Lower lobe of right lung (tissue), 2 donors: Measurements from ENCODE around the gene STIMATE. TPM values are rescaled to one million over a fixed set of nuclear protein-coding genes. Genes with fewer than 3 reads are reported as not detected.

Source experiments
- ATAC-seq, 2 donors: fragments of 200-7000 bp; cut with Tn5 transposase; one replicate each; pipeline ENCODE4 v1.9.1; 2020 to 2022; ENCODE audit warnings: mild to moderate bottlenecking in 2 of 2, moderate library complexity in 2 of 2
- DNase-seq: peaks from one replicate; pipeline ENCODE4 v3.0.0-alpha.2; 2020
- H3K27ac ChIP-seq: fragments of 200-600 bp; one replicate; pipeline ENCODE4 v1.8.0; 2022
- H3K27me3 ChIP-seq: fragments of 200-600 bp; one replicate; pipeline ENCODE4 v1.8.0; 2022; ENCODE audit warnings: low read depth
- H3K36me3 ChIP-seq: fragments of 200-600 bp; one replicate; pipeline ENCODE4 v1.8.0; 2022; ENCODE audit warnings: mild to moderate bottlenecking
- H3K4me1 ChIP-seq: fragments of 200-600 bp; one replicate; pipeline ENCODE4 v1.8.0; 2022
- H3K4me3 ChIP-seq: fragments of 200-600 bp; one replicate; pipeline ENCODE4 v1.8.0; 2022; ENCODE audit warnings: mild to moderate bottlenecking
- H3K9me3 ChIP-seq: fragments of 200-600 bp; one replicate; pipeline ENCODE4 v1.8.0; 2022
- intact Hi-C: fragments of 100-400 bp; cut with DNase I; formaldehyde crosslinking; loops from one replicate; pipeline ENCODE4 v1.11.0; 2022
- total RNA-seq: library from RNA; stranded (reverse); fragmentation: NEBNext Ultra II Directional; extraction: Animal tissue kit (Norgen Biotek cat#: 25700); gene quantifications from one replicate; pipeline ENCODE4 v1.2.1, GENCODE V29; 2021
- TF ChIP-seq, protein P1 (sequence below): fragments of 200-600 bp; IDR thresholded peaks from one replicate; pipeline ENCODE4 v1.8.0; 2022; ENCODE audit warnings: antibody characterized with exemption, mild to moderate bottlenecking
- donor health status: DM: no; HTN: yes; CAD: no; lungs with severe emphysema.

The STIMATE gene
- total RNA-seq, 1 donor from 2014 or later, result 42.4 TPM

GRCh38 chr3:52891164-52891563 lies 6.2 kb downstream of the STIMATE start:
- peaks cover 74% of the 10 kb centered on the region for H3K4me1 ChIP-seq
- intact Hi-C loops, result no loop called here
- ATAC-seq, result peak; percentile 72 to 77

GRCh38 chr3:52890735-52891134 lies 6.6 kb downstream of the STIMATE start:
- no peaks in the 10 kb centered on the region for H3K27me3 ChIP-seq
- peak overlapping the region; percentile 31 for H3K27ac ChIP-seq
- no peak overlapping the region for H3K4me3 ChIP-seq
- intact Hi-C loops, result no loop called here
- H3K4me1 ChIP-seq, result peaks cover 73% of the 10 kb centered on the region
- TF ChIP-seq, protein P1, sequence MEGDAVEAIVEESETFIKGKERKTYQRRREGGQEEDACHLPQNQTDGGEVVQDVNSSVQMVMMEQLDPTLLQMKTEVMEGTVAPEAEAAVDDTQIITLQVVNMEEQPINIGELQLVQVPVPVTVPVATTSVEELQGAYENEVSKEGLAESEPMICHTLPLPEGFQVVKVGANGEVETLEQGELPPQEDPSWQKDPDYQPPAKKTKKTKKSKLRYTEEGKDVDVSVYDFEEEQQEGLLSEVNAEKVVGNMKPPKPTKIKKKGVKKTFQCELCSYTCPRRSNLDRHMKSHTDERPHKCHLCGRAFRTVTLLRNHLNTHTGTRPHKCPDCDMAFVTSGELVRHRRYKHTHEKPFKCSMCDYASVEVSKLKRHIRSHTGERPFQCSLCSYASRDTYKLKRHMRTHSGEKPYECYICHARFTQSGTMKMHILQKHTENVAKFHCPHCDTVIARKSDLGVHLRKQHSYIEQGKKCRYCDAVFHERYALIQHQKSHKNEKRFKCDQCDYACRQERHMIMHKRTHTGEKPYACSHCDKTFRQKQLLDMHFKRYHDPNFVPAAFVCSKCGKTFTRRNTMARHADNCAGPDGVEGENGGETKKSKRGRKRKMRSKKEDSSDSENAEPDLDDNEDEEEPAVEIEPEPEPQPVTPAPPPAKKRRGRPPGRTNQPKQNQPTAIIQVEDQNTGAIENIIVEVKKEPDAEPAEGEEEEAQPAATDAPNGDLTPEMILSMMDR, result no peak
- H3K36me3 ChIP-seq, result peaks cover 6% of the 10 kb centered on the region
- H3K9me3 ChIP-seq, result no peaks in the 10 kb centered on the region
- ATAC-seq, result no peak
- no peak for DNase-seq

More at GRCh38 chr3:52891164-52891563, 6.2 kb downstream of the STIMATE start:
- H3K27me3 ChIP-seq, result no peaks in the 10 kb centered on the region
- H3K36me3 ChIP-seq, result peaks cover 2% of the 10 kb centered on the region
- no peaks in the 10 kb centered on the region for H3K9me3 ChIP-seq
- peak overlapping the region; percentile 75 for H3K27ac ChIP-seq
- peak; percentile 55 for DNase-seq
- TF ChIP-seq, protein P1, result no peak
- H3K4me3 ChIP-seq, result no peak overlapping the region

GRCh38 chr3:52889901-52890300 lies 7.4 kb downstream of the STIMATE start:
- TF ChIP-seq, protein P1, result no peak
- no peaks in the 10 kb centered on the region for H3K27me3 ChIP-seq
- ATAC-seq (no peak), DNase-seq (no peak)
- peaks cover 64% of the 10 kb centered on the region for H3K4me1 ChIP-seq
- H3K9me3 ChIP-seq, result no peaks in the 10 kb centered on the region
- H3K36me3 ChIP-seq, result peaks cover 14% of the 10 kb centered on the region
- intact Hi-C loops, result no loop called here
- H3K4me3 ChIP-seq, result no peak overlapping the region
- no peak overlapping the region for H3K27ac ChIP-seq

DNA sequence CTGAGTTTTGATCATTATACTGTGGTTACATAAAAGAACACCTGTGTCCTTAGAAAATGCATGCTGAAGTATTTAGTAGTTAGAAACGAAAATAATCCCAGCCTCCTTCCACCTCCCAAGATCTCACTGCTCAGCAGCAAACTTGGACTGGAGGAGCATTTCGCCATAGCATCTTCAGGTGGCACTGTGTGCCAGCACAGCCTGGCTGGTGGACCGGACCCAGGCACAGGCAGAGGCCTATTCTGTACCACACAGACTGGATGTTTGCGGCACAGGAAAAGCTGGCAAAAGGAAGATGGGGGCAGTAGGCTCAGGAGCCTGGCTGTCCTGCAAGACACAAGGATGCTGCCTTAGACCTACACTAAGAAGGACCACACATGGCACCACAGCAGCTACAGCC lies 10.2 kb downstream of the STIMATE start:
- Histone ChIP-seq H3K27ac (no peak overlapping the region), H3K27me3 (no peaks in the 10 kb centered on the region), H3K9me3 (no peaks in the 10 kb centered on the region), H3K4me1 (peaks cover 39% of the 10 kb centered on the region), H3K4me3 (no peak overlapping the region), H3K36me3 (peaks cover 14% of the 10 kb centered on the region)
- TF ChIP-seq, protein P1, result no peak
- intact Hi-C loops, result no loop called here
- ATAC-seq, result no peak
- no peak for DNase-seq

DNA sequence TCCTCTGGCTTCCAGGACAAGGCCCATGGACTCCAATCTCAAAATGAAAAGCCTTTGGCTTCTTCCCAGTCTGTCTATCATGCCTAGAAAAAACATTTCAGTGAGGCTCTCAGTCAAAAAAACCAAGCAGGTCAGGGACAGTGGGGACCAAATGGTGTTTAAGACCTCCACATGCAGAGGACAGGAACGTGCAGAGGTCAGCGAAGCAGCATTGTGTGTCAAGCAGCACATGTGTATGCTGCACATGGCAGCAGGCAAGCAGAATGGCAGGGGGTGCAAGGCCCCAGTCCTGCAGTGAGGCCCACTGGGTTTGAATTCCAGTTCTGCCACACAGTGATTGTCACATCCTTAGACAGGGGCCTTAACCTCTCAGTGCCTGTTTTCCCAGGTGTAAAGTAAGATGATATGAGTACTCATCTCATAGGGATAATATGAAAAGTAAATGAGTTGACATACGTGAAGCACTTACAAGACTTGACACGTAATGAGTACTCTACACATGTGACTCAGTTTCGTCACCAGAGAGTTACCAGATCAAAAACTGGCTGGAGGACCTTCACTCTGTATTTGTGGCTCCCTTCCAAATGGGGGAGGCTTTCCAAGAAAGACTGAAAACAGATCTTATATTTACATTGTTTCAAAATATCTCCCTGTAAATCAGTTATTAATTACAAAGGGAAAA lies 11.2 kb downstream of the STIMATE start:
- H3K27me3 ChIP-seq, result no peaks in the 10 kb centered on the region
- intact Hi-C loops, result no loop called here
- TF ChIP-seq, protein P1, result no peak
- ATAC-seq (no peak), DNase-seq (no peak)
- H3K4me1 ChIP-seq, result peaks cover 29% of the 10 kb centered on the region
- peaks cover 14% of the 10 kb centered on the region for H3K36me3 ChIP-seq
- no peaks in the 10 kb centered on the region for H3K9me3 ChIP-seq
- no peak overlapping the region for H3K27ac ChIP-seq
- H3K4me3 ChIP-seq, result no peak overlapping the region
